WERI-Rb-1 (cell line): Measurements from ENCODE around the gene TRAF3IP3.

Experiments used
- DNase-seq: peaks from one replicate; pipeline ENCODE4 v3.0.0-alpha.2; 2020
- H3K27ac ChIP-seq: fragments of 250-450 bp; sonication (Bioruptor Pico); 2 replicates; pipeline ENCODE4 v1.5.1; 2020; ENCODE audit warnings: mild to moderate bottlenecking, moderate library complexity
- H3K27me3 ChIP-seq: fragments of 250-450 bp; sonication (Bioruptor Pico); 2 replicates; pipeline ENCODE4 v1.5.1; 2021; ENCODE audit warnings: mild to moderate bottlenecking, low read depth, moderate library complexity; ENCODE audit not compliant: insufficient read depth, severe bottlenecking
- H3K36me3 ChIP-seq: fragments of 250-450 bp; sonication (Bioruptor Pico); 2 replicates; pipeline ENCODE4 v1.5.1; 2020; ENCODE audit warnings: mild to moderate bottlenecking, moderate library complexity
- H3K4me3 ChIP-seq: 2 replicates; pipeline ENCODE4 v1.5.1; 2011; ENCODE audit warnings: low read depth, mild to moderate bottlenecking, control low read depth, low read length
- H3K9me3 ChIP-seq: fragments of 250-450 bp; sonication (Bioruptor Pico); 2 replicates; pipeline ENCODE4 v1.5.1; 2021; ENCODE audit warnings: mild to moderate bottlenecking, moderate library complexity; ENCODE audit not compliant: severe bottlenecking
- CTCF ChIP-seq: IDR thresholded peaks from 2 replicates; pipeline ENCODE4 v1.5.1; 2011; ENCODE audit warnings: low read depth, mild to moderate bottlenecking, control low read depth, inconsistent platforms, low read length

The TRAF3IP3 gene

GRCh38 chr1:209737118-209737505 lies 18.7 kb upstream of the TRAF3IP3 start:
- DNase-seq = no peak
- Histone ChIP-seq H3K9me3 (no peaks in the 10 kb centered on the region), H3K4me3 (no peak overlapping the region), H3K27ac (no peak overlapping the region), H3K27me3 (peaks cover 39% of the 10 kb centered on the region), H3K36me3 (no peaks in the 10 kb centered on the region)
- no peak for TF ChIP-seq CTCF

GRCh38 chr1:209738270-209738669 lies 17.6 kb upstream of the TRAF3IP3 start:
- DNase-seq = no peak
- Histone ChIP-seq H3K9me3 (no peaks in the 10 kb centered on the region), H3K27ac (no peak overlapping the region), H3K36me3 (no peaks in the 10 kb centered on the region), H3K27me3 (peaks cover 43% of the 10 kb centered on the region), H3K4me3 (no peak overlapping the region)
- TF ChIP-seq CTCF = no peak

- no peak overlapping the region for H3K4me3 ChIP-seq
- H3K36me3 ChIP-seq = no peaks in the 10 kb centered on the region
- peaks cover 45% of the 10 kb centered on the region for H3K27me3 ChIP-seq
- DNase-seq = no peak
- H3K27ac ChIP-seq = no peak overlapping the region
- no peak for TF ChIP-seq CTCF
- no peaks in the 10 kb centered on the region for H3K9me3 ChIP-seq
Measured at GRCh38 chr1:209741193-209741592, 14.7 kb upstream of the TRAF3IP3 start.

- DNase-seq = no peak
- peaks cover 40% of the 10 kb centered on the region for H3K27me3 ChIP-seq
- H3K4me3 ChIP-seq = no peak overlapping the region
- H3K36me3 ChIP-seq = no peaks in the 10 kb centered on the region
- TF ChIP-seq CTCF = no peak
- H3K27ac ChIP-seq = no peak overlapping the region
- no peaks in the 10 kb centered on the region for H3K9me3 ChIP-seq
Measured at GRCh38 chr1:209741889-209742288, 14.0 kb upstream of the TRAF3IP3 start.

- no peak for DNase-seq
- no peak for TF ChIP-seq CTCF
- H3K27ac ChIP-seq = no peak overlapping the region
- H3K36me3 ChIP-seq = no peaks in the 10 kb centered on the region
- H3K9me3 ChIP-seq = no peaks in the 10 kb centered on the region
- peaks cover 40% of the 10 kb centered on the region for H3K27me3 ChIP-seq
- H3K4me3 ChIP-seq = no peak overlapping the region
Measured at GRCh38 chr1:209742409-209743144, 13.3 kb upstream of the TRAF3IP3 start.

GRCh38 chr1:209743145-209743482 lies 12.7 kb upstream of the TRAF3IP3 start:
- no peak for DNase-seq

More at GRCh38 chr1:209743145-209743482, 12.7 kb upstream of the TRAF3IP3 start:
- no peak for TF ChIP-seq CTCF
- Histone ChIP-seq H3K27me3 (peaks cover 35% of the 10 kb centered on the region), H3K27ac (no peak overlapping the region), H3K36me3 (no peaks in the 10 kb centered on the region), H3K4me3 (no peak overlapping the region), H3K9me3 (no peaks in the 10 kb centered on the region)
